ENCODE data around the gene PTPRG. TPM values are rescaled to one million over a fixed set of nuclear protein-coding genes. Genes with fewer than 3 reads are reported as not detected.

The PTPRG gene
- total and polyA plus RNA-seq, 7 donors, result 0.69 to 76.3 (median 62.7) TPM

DNA sequence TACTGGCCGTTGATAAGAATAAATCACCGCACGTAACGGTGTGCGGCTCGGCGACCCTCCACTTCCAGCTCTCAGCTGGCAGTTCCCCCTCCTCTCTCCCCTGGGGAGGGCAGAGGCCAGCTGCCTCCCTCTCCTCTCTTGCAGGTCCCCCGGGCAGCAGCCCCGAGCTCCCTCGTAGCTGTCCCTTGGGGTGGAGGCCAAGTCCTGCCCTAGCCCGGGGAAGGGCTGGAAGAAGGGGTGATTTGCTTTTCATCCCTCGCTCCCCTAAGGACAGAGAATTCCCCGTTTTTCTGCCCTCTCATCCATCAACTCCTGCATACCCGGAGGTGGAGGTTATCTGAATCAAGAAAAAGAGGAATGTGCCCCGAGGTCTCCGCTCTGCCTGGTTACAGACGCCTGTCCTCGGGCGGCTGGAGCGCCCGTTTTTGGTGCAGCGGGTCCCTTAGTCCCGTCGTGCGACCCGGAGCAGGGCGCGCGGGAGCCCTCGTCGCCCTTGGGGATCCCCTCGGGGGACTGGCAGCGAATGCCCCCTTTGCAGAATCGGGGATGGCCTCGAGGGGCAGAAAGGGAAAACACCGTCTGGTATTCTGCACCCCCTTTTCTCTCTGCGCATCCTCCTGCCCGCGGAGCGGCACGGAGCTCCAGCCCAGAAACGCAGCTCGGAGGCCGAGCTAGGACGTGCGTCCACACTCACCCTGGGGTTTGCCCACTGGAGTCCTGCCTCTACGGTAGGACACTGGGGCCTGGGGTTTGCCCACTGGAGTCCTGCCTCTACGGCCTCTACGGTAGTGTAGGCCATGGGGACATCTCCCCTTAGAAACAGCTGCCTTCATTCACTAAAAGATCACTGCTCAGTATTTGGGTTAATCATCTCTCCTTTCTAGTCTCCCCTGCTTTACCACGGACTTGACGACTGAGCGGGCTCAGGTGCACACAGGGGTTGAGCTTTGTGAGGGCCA lies 2.2 kb downstream of the PTPRG start:
- peak; percentile 67 for DNase-seq
- 9% methylated on average over 52 of the region's 52 CpGs for WGBS, 2 donors
- TF ChIP-seq POLR2AphosphoS5 (IDR thresholded peaks at IDR 0.05) (no peak), POLR2A (IDR thresholded peaks at IDR 0.05) (no peak), EP300 (IDR thresholded peaks at IDR 0.05) (no peak)
- TF ChIP-seq, protein P1, sequence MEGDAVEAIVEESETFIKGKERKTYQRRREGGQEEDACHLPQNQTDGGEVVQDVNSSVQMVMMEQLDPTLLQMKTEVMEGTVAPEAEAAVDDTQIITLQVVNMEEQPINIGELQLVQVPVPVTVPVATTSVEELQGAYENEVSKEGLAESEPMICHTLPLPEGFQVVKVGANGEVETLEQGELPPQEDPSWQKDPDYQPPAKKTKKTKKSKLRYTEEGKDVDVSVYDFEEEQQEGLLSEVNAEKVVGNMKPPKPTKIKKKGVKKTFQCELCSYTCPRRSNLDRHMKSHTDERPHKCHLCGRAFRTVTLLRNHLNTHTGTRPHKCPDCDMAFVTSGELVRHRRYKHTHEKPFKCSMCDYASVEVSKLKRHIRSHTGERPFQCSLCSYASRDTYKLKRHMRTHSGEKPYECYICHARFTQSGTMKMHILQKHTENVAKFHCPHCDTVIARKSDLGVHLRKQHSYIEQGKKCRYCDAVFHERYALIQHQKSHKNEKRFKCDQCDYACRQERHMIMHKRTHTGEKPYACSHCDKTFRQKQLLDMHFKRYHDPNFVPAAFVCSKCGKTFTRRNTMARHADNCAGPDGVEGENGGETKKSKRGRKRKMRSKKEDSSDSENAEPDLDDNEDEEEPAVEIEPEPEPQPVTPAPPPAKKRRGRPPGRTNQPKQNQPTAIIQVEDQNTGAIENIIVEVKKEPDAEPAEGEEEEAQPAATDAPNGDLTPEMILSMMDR (IDR thresholded peaks at IDR 0.05), result no peak
- Histone ChIP-seq H3K4me3 (peak overlapping the region; percentile 85 to 93 (median 90)), H3K27ac (peak overlapping the region; percentile 94 to 98 (median 94)), H3K4me1 (peaks cover 0 to 22% (median 15%) of the 10 kb centered on the region in 4 donors), H3K36me3 (no peaks in the 10 kb centered on the region), H3K9me3 (no peaks in the 10 kb centered on the region), H3K27me3 (no peaks in the 10 kb centered on the region)
- intact Hi-C loops (cut with DNase I), result loop anchor here (1.0 to 10.0 kb wide), 7 partner anchors 74 to 626 kb away; no protein-coding TSS in a partner anchor

DNA sequence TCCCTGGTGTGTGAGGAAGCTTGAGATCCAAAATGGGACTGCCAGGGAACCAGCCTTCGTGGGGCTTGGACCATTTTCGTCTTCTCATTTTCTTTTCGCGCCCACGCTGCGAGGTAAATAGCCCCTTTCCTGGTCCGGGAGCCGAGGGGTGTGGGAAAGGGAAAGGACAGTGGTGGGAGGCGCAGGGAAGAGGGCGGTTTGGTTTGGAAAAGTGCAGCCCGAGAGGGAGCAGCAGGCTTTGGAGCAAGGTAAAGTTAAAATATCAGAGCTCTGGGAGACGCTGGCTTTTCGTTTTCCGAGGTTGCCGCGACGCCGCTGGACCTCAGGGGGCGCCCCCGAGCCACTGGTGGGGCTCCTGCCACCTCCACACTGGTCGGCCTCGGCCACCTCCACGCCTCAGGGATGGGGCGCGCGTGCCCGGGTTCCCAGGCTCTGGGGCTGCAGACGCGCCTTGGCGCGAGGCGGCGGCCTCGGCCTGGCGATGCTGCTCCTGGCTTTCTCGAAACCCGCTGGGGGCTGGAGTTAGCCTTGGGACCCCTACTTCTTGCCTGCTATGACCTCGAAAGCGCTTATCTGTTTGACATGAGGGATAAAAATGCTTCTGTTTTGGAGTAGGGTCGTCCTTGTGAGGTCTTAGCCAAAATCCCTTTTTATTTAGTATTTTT lies 3.2 kb downstream of the PTPRG start:
- Histone ChIP-seq H3K27me3 (no peaks in the 10 kb centered on the region), H3K36me3 (no peaks in the 10 kb centered on the region), H3K9me3 (no peaks in the 10 kb centered on the region), H3K4me1 (peaks cover 0 to 25% (median 17%) of the 10 kb centered on the region in 4 donors), H3K4me3 (peak overlapping the region; percentile 85 to 93 (median 90)), H3K27ac (peak overlapping the region; percentile 94 to 98 (median 94))
- WGBS, 2 donors, result 6 to 11% methylated on average over 40 of the region's 40 CpGs
- intact Hi-C loops (cut with DNase I), result loop anchor here (1.0 to 10.0 kb wide), 7 partner anchors 73 to 625 kb away; no protein-coding TSS in a partner anchor
- peak; percentile 92 for DNase-seq
- TF ChIP-seq POLR2AphosphoS5 (IDR thresholded peaks at IDR 0.05) (peak; percentile 40 to 58 (median 50)), POLR2A (IDR thresholded peaks at IDR 0.05) (no peak), EP300 (IDR thresholded peaks at IDR 0.05) (no peak)
- TF ChIP-seq, protein P1 (IDR thresholded peaks at IDR 0.05), result peak; percentile 56 to 84 (median 68)

DNA sequence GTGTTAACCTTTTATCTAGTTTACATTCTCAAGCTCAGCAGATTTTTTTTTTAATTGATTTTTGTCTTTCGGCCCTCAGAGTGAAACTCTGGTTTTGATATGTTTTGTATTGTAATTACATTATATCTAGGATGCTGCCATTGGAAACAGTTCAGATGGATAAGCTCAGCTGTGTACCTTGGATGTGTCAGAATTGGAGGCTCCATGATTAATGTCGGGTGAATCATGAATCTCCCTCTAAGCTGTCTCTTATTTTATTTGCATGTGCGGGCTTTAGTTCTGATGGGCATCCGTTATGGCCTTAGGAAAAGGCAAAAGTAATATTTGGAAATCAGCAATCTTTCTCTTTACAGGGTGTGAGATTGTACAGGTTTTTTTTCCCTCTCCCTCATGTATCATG lies 4.2 kb downstream of the PTPRG start:
- Histone ChIP-seq H3K4me3 (no peak overlapping the region), H3K9me3 (no peaks in the 10 kb centered on the region), H3K4me1 (peaks cover 0 to 31% (median 17%) of the 10 kb centered on the region in 4 donors), H3K27ac (peak overlapping the region in 1 of 4 donors; percentile 95), H3K27me3 (no peaks in the 10 kb centered on the region), H3K36me3 (no peaks in the 10 kb centered on the region)
- no peak for TF ChIP-seq EP300 (IDR thresholded peaks at IDR 0.05)
- TF ChIP-seq POLR2A (IDR thresholded peaks at IDR 0.05), result no peak
- no peak for TF ChIP-seq POLR2AphosphoS5 (IDR thresholded peaks at IDR 0.05)
- TF ChIP-seq, protein P1 (IDR thresholded peaks at IDR 0.05), result no peak
- WGBS, 2 donors, result 91 to 95% methylated on average over 4 of the region's 4 CpGs
- no peak for DNase-seq
- intact Hi-C loops (cut with DNase I), result loop anchor here (2.0 to 10.0 kb wide), 2 partner anchors 179 to 363 kb away; no protein-coding TSS in a partner anchor

DNA sequence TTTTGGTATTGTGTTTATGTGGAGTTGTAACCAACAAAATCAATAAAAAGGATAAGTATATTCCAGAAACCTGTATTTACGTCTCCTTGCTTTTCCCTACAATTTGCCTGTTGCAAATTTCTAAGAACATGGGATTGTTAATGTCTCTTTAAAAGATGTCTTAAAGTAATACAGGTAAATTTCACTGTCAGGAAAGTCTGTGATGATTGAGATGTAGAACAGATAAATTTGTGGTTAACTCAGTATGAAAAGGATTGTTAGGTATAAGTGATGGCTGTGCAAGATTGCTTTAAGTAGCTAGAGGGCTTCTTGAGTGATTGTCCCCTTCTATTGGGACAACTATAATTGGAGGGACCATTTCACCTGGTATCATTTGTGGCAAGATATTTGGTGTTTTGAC lies 6.8 kb downstream of the PTPRG start:
- TF ChIP-seq POLR2AphosphoS5 (IDR thresholded peaks at IDR 0.05) (no peak), POLR2A (IDR thresholded peaks at IDR 0.05) (no peak)
- TF ChIP-seq, protein P1 (IDR thresholded peaks at IDR 0.05), result no peak
- intact Hi-C loops (cut with DNase I), result loop anchor here (10.0 kb wide), 1 partner anchor 177 kb away; no protein-coding TSS in a partner anchor
- H3K4me1 ChIP-seq, result peaks cover 0 to 36% (median 17%) of the 10 kb centered on the region in 4 donors

More for the DNA sequence above, 6.8 kb downstream of the PTPRG start:
- no peaks in the 10 kb centered on the region for H3K9me3 ChIP-seq
- WGBS, 2 donors, result 94 to 97% methylated on average over 1 of the region's 1 CpG
- no peak for DNase-seq
- no peaks in the 10 kb centered on the region for H3K36me3 ChIP-seq
- no peaks in the 10 kb centered on the region for H3K27me3 ChIP-seq
- H3K27ac ChIP-seq, result no peak overlapping the region
- H3K4me3 ChIP-seq, result no peak overlapping the region
